Vagina (tissue), 2 donors: Measurements from ENCODE around the gene NYNRIN.

Experiments used
- CTCF ChIP-seq, 3 experiments: fragments of 450-650 bp in 2 of 3; fragments of 200-600 bp in 1 of 3; sonication (generic) in 1 of 3; IDR thresholded peaks; one replicate each; pipeline ENCODE4 v1.5.1; 2017 to 2019; ENCODE audit warnings: antibody characterized with exemption in 3 of 3, mild to moderate bottlenecking in 2 of 3, moderate library complexity in 2 of 3
- POLR2A ChIP-seq, 2 donors: fragments of 450-650 bp; IDR thresholded peaks; one replicate each; pipeline ENCODE4 v1.6.1; 2017; ENCODE audit warnings: antibody characterized with exemption in 2 of 2, mild to moderate bottlenecking in 2 of 2, moderate library complexity in 2 of 2
- POLR2AphosphoS5 ChIP-seq, 2 donors: sonication (generic); formaldehyde crosslinking; IDR thresholded peaks; one replicate each; pipeline ENCODE4 v1.9.0; 2017; ENCODE audit warnings: antibody characterized with exemption in 2 of 2, mild to moderate bottlenecking in 2 of 2, low read depth in 1 of 2; ENCODE audit not compliant: insufficient read depth in 1 of 2

DNA sequence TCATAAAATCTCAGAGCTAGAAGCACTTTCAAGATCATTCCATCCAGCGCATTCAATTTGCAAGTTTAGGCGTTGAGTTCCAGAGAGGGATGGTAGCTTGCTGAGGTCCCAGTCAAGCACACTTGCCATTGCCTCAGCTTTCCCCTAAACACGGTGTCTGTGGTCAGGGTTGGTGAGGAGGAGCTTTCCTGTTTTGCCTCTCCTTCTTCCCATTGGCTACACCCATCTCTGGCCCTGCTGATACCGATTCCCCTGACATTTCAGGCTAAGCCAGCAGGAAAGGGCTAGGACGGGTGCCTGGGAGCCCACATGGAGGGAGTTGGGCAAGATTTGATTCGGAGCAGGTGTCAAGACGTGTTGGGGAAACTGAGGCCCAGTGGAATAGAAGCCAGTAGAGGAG is 21.7 kb upstream of the NYNRIN start:
- TF ChIP-seq POLR2AphosphoS5 (IDR thresholded peaks at IDR 0.05; ENCODE audit: insufficient read depth in 1 of 2, low read depth in 1 of 2) = no peak
- TF ChIP-seq CTCF (IDR thresholded peaks at IDR 0.05) = no peak
- TF ChIP-seq POLR2A (IDR thresholded peaks at IDR 0.05) = no peak
